GM18870 (cell line): Measurements from ENCODE around the gene GOLGA8B.
"Not testable (repeated sequence)": the region's sequence is repeated elsewhere in the genome, so short reads cannot be mapped to it uniquely, and the experiment has no call there.

ENCODE experiments used
- ATAC-seq: cut with Tn5 transposase; IDR thresholded peaks from one replicate; pipeline ENCODE4 v1.9.1; 2021; ENCODE audit warnings: moderate library complexity; ENCODE audit not compliant: unreplicated experiment

GOLGA8B gene, protein sequence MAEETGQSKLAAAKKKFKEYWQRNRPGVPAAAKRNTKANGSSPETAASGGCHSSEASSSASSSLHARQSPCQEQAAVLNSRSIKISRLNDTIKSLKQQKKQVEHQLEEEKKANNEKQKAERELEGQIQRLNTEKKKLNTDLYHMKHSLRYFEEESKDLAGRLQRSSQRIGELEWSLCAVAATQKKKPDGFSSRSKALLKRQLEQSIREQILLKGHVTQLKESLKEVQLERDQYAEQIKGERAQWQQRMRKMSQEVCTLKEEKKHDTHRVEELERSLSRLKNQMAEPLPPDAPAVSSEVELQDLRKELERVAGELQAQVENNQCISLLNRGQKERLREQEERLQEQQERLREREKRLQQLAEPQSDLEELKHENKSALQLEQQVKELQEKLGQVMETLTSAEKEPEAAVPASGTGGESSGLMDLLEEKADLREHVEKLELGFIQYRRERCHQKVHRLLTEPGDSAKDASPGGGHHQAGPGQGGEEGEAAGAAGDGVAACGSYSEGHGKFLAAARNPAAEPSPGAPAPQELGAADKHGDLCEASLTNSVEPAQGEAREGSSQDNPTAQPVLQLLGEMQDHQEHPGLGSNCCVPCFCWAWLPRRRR

GRCh38 chr15:34583399-34584329, at the start of gene GOLGA8B:
GOLGA8B (minus strand) TSS chr15:34583651; CDS start chr15:34535912, 47,739 bp downstream.
- peak; percentile 59 for ATAC-seq

DNA sequence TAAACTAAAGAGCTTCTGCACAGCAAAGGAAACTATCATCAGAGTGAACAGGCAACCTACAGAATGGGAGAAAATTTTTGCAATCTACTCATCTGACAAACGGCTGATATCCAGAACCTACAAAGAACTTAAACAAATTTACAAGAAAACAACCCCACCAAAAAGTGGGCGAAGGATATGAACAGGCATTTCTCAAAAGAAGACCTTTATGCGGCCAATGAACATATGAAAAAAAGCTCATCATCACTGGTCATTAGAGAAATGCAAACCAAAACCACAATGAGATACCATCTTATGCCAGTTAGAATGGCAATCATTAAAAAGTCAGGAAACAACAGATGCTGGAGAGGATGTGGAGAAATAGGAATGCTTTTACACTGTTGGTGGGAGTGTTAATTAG, 49.7 kb upstream of the GOLGA8B start:
- not testable (repeated sequence) for ATAC-seq

DNA sequence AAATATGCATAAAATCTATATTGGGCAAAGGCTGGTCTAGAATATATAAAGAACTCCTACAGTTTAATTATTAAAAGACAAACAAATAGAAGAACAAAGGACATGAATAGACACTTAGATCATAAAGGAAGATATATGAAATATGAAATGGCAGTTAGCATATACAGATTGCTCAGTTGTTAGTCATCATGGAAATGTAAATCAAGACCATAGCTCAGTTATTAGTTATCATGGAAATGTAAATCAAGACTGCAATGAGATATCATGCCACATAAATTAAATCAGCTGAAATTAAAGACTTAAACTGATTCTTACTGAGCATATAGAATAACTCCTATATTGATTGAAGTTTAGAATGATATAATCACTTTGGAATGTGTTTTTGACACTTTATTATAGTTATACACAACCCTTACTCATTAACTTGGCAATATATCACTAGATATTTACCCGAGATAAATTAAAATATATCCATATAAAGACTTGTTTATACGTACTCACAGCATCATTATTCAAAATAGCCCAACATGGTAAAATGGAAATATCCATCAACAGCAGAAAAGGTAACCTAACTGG, 45.2 kb upstream of the GOLGA8B start:
- no peak for ATAC-seq

- ATAC-seq, result no peak
These were observed 41.6 kb upstream of the GOLGA8B start for GRCh38 chr15:34625007-34625406.

- no peak for ATAC-seq
These were observed 38.2 kb upstream of the GOLGA8B start for GRCh38 chr15:34621675-34622074.

GRCh38 chr15:34620814-34621213, 37.4 kb upstream of the GOLGA8B start:
- ATAC-seq, result no peak

DNA sequence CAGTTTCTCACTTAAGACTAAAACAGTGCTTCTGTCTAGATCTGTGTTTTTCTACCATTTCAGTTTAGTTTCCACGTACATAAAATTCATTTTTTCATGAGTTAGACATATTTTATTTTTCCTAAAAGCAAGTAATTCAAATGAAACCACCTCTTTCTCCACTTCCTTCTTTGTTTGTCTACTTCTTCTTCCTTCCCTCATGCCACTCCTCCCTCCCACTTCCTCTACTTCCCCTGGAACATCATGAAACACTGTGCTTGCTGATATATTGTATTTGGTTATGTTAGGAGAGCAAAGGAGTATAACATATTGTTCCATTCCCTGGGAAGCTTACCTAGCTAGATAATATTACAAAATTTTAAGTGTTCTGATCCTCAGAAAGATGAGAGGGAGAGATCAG, 36.7 kb upstream of the GOLGA8B start:
- ATAC-seq, result no peak

DNA sequence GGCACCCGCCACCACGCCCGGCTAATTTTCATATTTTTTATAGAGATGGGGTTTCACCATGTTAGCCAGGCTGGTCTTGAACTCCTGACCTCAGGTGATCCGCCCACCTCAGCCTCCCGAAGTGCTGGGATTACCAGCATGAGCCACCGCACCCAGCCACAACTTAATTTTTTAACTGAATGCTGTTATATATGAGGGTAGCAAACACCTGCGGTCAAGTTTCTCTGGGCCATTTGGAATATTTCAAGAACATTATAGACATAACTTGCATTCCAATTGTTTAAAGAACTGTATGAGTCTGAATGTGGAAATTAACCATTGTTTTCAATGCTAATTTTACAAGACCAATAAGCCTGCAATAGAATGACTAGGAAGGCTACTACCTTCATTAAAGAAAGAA, 35.7 kb upstream of the GOLGA8B start:
- no peak for ATAC-seq

GRCh38 chr15:34618073-34618472, 34.6 kb upstream of the GOLGA8B start:
- ATAC-seq, result no peak

DNA sequence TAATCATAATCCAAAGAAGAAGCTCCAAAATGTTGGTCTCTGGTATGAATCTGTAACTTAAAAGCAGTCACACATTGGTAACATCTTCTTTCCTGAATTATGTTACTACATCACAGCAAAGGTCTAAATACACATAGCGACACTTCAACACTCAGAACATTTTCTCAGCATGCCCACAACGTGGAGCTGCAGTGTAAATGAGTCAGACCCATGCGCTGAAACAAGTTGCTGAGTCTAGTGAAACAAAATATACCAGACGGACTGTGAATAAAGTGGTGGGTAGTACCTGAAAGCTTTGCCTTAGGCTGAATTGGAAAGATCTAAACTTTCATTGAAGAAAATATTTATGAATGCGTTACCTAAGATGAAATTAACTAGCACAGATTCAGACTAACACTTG, 33.2 kb upstream of the GOLGA8B start:
- no peak for ATAC-seq

- no peak for ATAC-seq
These were observed 30.5 kb upstream of the GOLGA8B start for GRCh38 chr15:34613997-34614396.

DNA sequence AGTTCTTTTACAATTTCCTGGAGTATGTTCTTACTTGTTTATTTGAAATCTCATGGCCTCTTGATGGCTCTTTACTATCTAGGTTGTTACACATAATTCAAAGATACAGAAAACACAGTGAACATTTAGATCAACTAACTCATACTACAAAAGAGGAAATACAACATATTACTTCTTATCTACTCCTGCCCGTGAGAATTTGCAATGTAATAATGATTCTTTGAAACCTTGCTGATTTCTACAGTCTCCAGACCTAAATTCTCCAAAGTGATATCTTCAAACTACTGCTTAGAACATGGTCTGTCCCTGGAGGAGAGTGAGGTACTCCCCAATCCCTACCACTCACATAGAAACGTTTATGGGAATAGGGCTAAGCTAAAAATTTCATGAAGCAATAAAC, 29.9 kb upstream of the GOLGA8B start:
- no peak for ATAC-seq

- no peak for ATAC-seq
These were observed 26.9 kb upstream of the GOLGA8B start for GRCh38 chr15:34610354-34610753.

- ATAC-seq, result peak; percentile 74
These were observed 25.9 kb upstream of the GOLGA8B start for GRCh38 chr15:34609102-34610057.

DNA sequence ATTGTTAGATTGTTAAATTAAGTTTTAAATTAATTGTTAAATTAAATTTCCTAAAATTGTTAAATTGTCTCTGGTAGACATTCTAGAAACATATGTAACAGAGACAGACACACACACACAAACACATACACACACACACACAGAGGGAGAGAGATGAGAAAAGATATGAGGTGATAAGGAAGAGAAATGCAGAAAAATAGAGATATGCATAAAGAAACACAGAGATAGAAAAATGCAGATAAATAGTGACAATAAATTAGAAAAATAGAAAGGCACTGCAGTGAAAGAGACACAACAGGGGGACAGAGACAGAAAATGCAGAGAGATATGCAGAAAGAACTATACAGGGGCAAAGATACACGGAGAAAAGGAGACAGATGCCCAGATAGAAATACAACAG, 25.1 kb upstream of the GOLGA8B start:
- no peak for ATAC-seq

DNA sequence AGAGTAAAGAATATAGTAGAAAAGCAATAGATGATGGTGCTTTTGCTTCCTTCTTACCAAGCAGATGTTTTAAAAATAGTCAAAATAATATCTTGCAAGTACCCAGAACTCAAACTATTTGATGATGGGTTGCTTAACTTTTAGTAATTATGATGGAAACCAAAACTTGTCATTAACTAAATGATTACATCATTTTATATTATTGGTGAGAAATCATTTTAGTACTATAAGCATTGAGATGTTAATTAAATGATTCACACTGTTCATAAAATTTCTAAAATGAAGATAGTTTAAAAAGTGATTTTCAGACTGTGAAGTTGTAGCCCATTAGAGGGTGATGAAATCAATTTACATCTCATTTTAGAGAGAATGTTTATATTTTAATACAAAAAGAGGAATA, 24.4 kb upstream of the GOLGA8B start:
- ATAC-seq, result no peak

DNA sequence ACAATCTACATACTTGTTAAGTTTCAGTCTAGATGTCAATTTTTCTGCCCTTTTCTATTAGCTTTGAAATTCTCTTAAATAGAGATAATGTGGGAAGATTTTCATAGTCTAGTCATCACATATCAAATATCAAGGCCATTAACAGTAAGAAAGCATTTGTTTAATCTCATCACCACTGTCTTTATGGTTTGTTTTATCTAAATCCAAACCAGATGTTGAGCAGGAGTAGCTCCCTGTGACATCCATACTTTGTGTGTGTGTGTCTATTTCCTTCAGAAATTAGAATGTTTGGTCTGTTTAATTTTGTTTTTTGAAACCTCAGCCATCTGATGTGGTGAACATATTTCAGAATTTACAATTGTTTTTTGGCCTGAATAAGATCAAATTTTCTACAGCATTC, 23.1 kb upstream of the GOLGA8B start:
- no peak for ATAC-seq

DNA sequence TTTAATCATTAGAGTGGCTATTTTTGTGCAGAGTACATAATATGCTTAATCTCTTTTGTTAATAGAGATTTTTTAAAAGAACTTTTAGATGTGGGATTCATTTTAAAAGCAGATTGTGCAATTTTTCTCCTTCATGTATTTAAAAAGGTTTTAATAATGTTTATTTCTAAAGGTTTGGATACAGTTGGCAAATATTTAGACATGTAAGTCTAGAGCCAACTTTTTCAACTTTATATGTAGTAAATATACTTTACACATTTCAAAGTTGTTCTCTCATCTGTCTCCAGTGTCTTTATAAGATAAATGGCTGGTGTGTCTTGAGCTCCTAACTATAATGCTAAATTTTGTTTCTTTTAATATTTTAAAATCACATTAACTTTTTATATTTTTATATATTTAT, 22.7 kb upstream of the GOLGA8B start:
- no peak for ATAC-seq

DNA sequence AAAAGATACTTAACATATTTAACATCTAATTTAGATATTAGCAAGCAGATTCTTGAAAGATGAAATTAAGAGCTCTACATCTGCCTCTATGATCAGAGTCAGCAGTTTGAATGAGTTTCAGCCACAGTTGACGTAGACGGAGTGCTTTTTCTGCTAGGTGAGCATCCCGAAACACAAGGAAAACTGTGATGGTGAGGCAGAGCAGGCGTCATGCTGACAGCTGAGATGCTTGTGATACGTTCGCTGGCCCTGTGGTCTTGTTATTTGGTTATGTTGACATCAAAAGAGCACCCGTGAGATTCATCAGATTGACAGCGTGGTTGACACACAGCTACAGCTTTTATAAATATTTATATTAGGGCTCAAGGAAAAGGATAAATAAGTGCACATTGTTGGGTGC, 19.6 kb upstream of the GOLGA8B start:
- ATAC-seq, result no peak

- ATAC-seq, result no peak
These were observed 17.5 kb upstream of the GOLGA8B start for GRCh38 chr15:34600923-34601322.
